Activated T-cell treated with anti-CD3 and anti-CD28 coated beads, Interleukin-2, amount 50 U/mL, for 4 hours (primary cell): Measurements from ENCODE around the gene RNF44. TPM values are rescaled to one million over a fixed set of nuclear protein-coding genes. Genes with fewer than 3 reads are reported as not detected.

Experiments used
- ATAC-seq, 2 donors: fragments of 200-7000 bp; cut with Tn5 transposase; one replicate each; pipeline ENCODE4 v1.10.0; 2021
- DNase-seq: peaks from one replicate; pipeline ENCODE4 v3.0.0-alpha.2; 2020
- H3K27me3 Mint-ChIP-seq: one replicate; pipeline ENCODE4 v1.8.0; 2021; ENCODE audit warnings: low read depth, mixed read lengths
- H3K36me3 Mint-ChIP-seq: one replicate; pipeline ENCODE4 v1.8.0; 2022; ENCODE audit warnings: mixed read lengths; ENCODE audit not compliant: insufficient read depth
- H3K4me1 Mint-ChIP-seq: one replicate; pipeline ENCODE4 v1.8.0; 2021; ENCODE audit warnings: low read depth, mixed read lengths
- H3K4me3 Mint-ChIP-seq: one replicate; pipeline ENCODE4 v1.8.0; 2021; ENCODE audit warnings: mild to moderate bottlenecking, moderate library complexity, mixed read lengths
- H3K9me3 Mint-ChIP-seq: one replicate; pipeline ENCODE4 v1.8.0; 2021; ENCODE audit warnings: mixed read lengths
- total RNA-seq, 3 donors: library from RNA; stranded (reverse); gene quantifications; one replicate each; pipeline ENCODE4 v1.2.1, GENCODE V29; 2021

The RNF44 gene
- total RNA-seq, 3 donors from 2014 or later = 55.0 to 58.5 (median 58.4) TPM

GRCh38 chr5:176526462-176526861 lies 10.7 kb downstream of the RNF44 start:
- Mint-ChIP-seq H3K27me3 (no peaks in the 10 kb centered on the region), H3K4me3 (no peak overlapping the region), H3K36me3 (peaks cover 10% of the 10 kb centered on the region), H3K4me1 (peaks cover 24% of the 10 kb centered on the region), H3K9me3 (no peaks in the 10 kb centered on the region)
- ATAC-seq (no peak), DNase-seq (no peak)

- Mint-ChIP-seq H3K9me3 (no peaks in the 10 kb centered on the region), H3K36me3 (peaks cover 6% of the 10 kb centered on the region), H3K27me3 (no peaks in the 10 kb centered on the region), H3K4me1 (peaks cover 18% of the 10 kb centered on the region), H3K4me3 (no peak overlapping the region)
- DNase-seq (no peak), ATAC-seq (no peak)
Observed at GRCh38 chr5:176525677-176526076, 11.5 kb downstream of the RNF44 start.

GRCh38 chr5:176524987-176525386 lies 12.2 kb downstream of the RNF44 start:
- Mint-ChIP-seq H3K27me3 (no peaks in the 10 kb centered on the region), H3K4me1 (peaks cover 18% of the 10 kb centered on the region), H3K4me3 (no peak overlapping the region), H3K9me3 (no peaks in the 10 kb centered on the region), H3K36me3 (peaks cover 6% of the 10 kb centered on the region)
- ATAC-seq (no peak), DNase-seq (no peak)

- DNase-seq (no peak), ATAC-seq (no peak)
- Mint-ChIP-seq H3K4me1 (peaks cover 12% of the 10 kb centered on the region), H3K36me3 (peaks cover 3% of the 10 kb centered on the region), H3K4me3 (no peak overlapping the region), H3K9me3 (no peaks in the 10 kb centered on the region), H3K27me3 (no peaks in the 10 kb centered on the region)
Observed at GRCh38 chr5:176524138-176524537, 13.1 kb downstream of the RNF44 start.

- H3K4me3 Mint-ChIP-seq = no peak overlapping the region
- DNase-seq (no peak), ATAC-seq (no peak)
- peaks cover 3% of the 10 kb centered on the region for H3K36me3 Mint-ChIP-seq
- H3K9me3 Mint-ChIP-seq = no peaks in the 10 kb centered on the region
- no peaks in the 10 kb centered on the region for H3K27me3 Mint-ChIP-seq
- H3K4me1 Mint-ChIP-seq = peaks cover 14% of the 10 kb centered on the region
Observed at GRCh38 chr5:176521699-176522263, 15.4 kb downstream of the RNF44 start.

- H3K4me1 Mint-ChIP-seq = peaks cover 14% of the 10 kb centered on the region
- no peaks in the 10 kb centered on the region for H3K9me3 Mint-ChIP-seq
- DNase-seq (no peak), ATAC-seq (no peak)
- H3K36me3 Mint-ChIP-seq = peaks cover 3% of the 10 kb centered on the region
- H3K4me3 Mint-ChIP-seq = no peak overlapping the region
- H3K27me3 Mint-ChIP-seq = no peaks in the 10 kb centered on the region
Observed at GRCh38 chr5:176521286-176521685, 15.9 kb downstream of the RNF44 start.

- Mint-ChIP-seq H3K27me3 (no peaks in the 10 kb centered on the region), H3K9me3 (no peaks in the 10 kb centered on the region), H3K36me3 (no peaks in the 10 kb centered on the region), H3K4me3 (no peak overlapping the region), H3K4me1 (peaks cover 18% of the 10 kb centered on the region)
- no peak for DNase-seq
- ATAC-seq = no peak
Observed at GRCh38 chr5:176519810-176520720, 17.1 kb downstream of the RNF44 start.

- DNase-seq (no peak), ATAC-seq (no peak)
- peaks cover 18% of the 10 kb centered on the region for H3K4me1 Mint-ChIP-seq
- no peaks in the 10 kb centered on the region for H3K36me3 Mint-ChIP-seq
- H3K27me3 Mint-ChIP-seq = no peaks in the 10 kb centered on the region
- no peak overlapping the region for H3K4me3 Mint-ChIP-seq
- H3K9me3 Mint-ChIP-seq = no peaks in the 10 kb centered on the region
Observed at GRCh38 chr5:176517053-176517661, 20.0 kb downstream of the RNF44 start.

- H3K36me3 Mint-ChIP-seq = no peaks in the 10 kb centered on the region
- H3K27me3 Mint-ChIP-seq = no peaks in the 10 kb centered on the region
- peaks cover 17% of the 10 kb centered on the region for H3K4me1 Mint-ChIP-seq
- DNase-seq = no peak
- H3K9me3 Mint-ChIP-seq = no peaks in the 10 kb centered on the region
- no peak for ATAC-seq
- no peak overlapping the region for H3K4me3 Mint-ChIP-seq
Observed at GRCh38 chr5:176515396-176515795, 21.8 kb downstream of the RNF44 start.

GRCh38 chr5:176514244-176514950 lies 22.8 kb downstream of the RNF44 start:
- no peaks in the 10 kb centered on the region for H3K36me3 Mint-ChIP-seq
- ATAC-seq (no peak), DNase-seq (no peak)
- no peaks in the 10 kb centered on the region for H3K9me3 Mint-ChIP-seq
- H3K4me3 Mint-ChIP-seq = no peak overlapping the region
- no peaks in the 10 kb centered on the region for H3K27me3 Mint-ChIP-seq
- H3K4me1 Mint-ChIP-seq = peaks cover 17% of the 10 kb centered on the region

GRCh38 chr5:176513788-176514187 lies 23.4 kb downstream of the RNF44 start:
- H3K9me3 Mint-ChIP-seq = no peaks in the 10 kb centered on the region
- no peaks in the 10 kb centered on the region for H3K36me3 Mint-ChIP-seq
- no peak overlapping the region for H3K4me3 Mint-ChIP-seq
- ATAC-seq (no peak), DNase-seq (no peak)
- H3K4me1 Mint-ChIP-seq = peaks cover 17% of the 10 kb centered on the region
- no peaks in the 10 kb centered on the region for H3K27me3 Mint-ChIP-seq

GRCh38 chr5:176508603-176509002 lies 28.6 kb downstream of the RNF44 start:
- no peak overlapping the region for H3K4me3 Mint-ChIP-seq
- H3K4me1 Mint-ChIP-seq = peaks cover 5% of the 10 kb centered on the region
- peaks cover 32% of the 10 kb centered on the region for H3K36me3 Mint-ChIP-seq
- ATAC-seq (no peak), DNase-seq (no peak)
- H3K9me3 Mint-ChIP-seq = no peaks in the 10 kb centered on the region
- no peaks in the 10 kb centered on the region for H3K27me3 Mint-ChIP-seq

- H3K4me1 Mint-ChIP-seq = peaks cover 4% of the 10 kb centered on the region
Observed at GRCh38 chr5:176507911-176508310, 29.3 kb downstream of the RNF44 start.

GRCh38 chr5:176503496-176503895 lies 33.7 kb downstream of the RNF44 start:
- Mint-ChIP-seq H3K4me3 (no peak overlapping the region), H3K27me3 (no peaks in the 10 kb centered on the region), H3K9me3 (no peaks in the 10 kb centered on the region), H3K4me1 (no peaks in the 10 kb centered on the region), H3K36me3 (peaks cover 44% of the 10 kb centered on the region)
- DNase-seq = no peak
- ATAC-seq = no peak

More at GRCh38 chr5:176507911-176508310, 29.3 kb downstream of the RNF44 start:
- DNase-seq (no peak), ATAC-seq (no peak)
- no peaks in the 10 kb centered on the region for H3K9me3 Mint-ChIP-seq
- no peaks in the 10 kb centered on the region for H3K27me3 Mint-ChIP-seq
- no peak overlapping the region for H3K4me3 Mint-ChIP-seq
- peaks cover 32% of the 10 kb centered on the region for H3K36me3 Mint-ChIP-seq
